SK-N-SH treated with all-trans-retinoic acid at 6 μM for 48 hours (cell line): ENCODE results near the gene AP1G1.

ENCODE experiments used
- ARNTL ChIP-seq: fragments of 450-650 bp; formaldehyde crosslinking; IDR thresholded peaks from 2 replicates; pipeline ENCODE4 v1.5.0; 2020; ENCODE audit warnings: low read depth, mild to moderate bottlenecking, moderate library complexity, borderline replicate concordance
- TF ChIP-seq, protein P1 (sequence below): fragments of 250-450 bp; sonication (Bioruptor Pico); IDR thresholded peaks from 2 replicates; pipeline ENCODE4 v1.8.0; 2020; ENCODE audit warnings: mild to moderate bottlenecking, moderate library complexity, borderline replicate concordance

DNA sequence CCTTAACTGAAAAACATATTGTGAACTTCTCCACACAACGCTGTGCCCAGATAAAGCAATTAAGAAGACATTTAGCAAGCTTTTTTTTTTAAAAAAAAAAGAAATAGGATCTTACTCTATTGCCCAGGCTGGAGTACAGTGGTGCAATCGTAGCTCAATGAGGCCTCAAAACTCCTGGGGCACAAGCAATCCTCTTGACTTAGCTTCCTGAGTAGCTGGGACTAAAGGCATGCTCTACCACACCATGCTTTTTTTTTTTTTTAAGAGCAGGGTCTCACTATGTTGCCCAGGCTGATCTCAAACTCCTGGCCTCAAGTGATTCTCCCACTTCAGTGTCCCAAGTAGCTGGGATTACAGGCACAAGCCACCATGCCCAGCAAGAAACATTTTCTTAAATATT is 20.1 kb downstream of the AP1G1 start:
- TF ChIP-seq ARNTL (CRISPR knock-in tag), result no peak
- TF ChIP-seq, protein P1, sequence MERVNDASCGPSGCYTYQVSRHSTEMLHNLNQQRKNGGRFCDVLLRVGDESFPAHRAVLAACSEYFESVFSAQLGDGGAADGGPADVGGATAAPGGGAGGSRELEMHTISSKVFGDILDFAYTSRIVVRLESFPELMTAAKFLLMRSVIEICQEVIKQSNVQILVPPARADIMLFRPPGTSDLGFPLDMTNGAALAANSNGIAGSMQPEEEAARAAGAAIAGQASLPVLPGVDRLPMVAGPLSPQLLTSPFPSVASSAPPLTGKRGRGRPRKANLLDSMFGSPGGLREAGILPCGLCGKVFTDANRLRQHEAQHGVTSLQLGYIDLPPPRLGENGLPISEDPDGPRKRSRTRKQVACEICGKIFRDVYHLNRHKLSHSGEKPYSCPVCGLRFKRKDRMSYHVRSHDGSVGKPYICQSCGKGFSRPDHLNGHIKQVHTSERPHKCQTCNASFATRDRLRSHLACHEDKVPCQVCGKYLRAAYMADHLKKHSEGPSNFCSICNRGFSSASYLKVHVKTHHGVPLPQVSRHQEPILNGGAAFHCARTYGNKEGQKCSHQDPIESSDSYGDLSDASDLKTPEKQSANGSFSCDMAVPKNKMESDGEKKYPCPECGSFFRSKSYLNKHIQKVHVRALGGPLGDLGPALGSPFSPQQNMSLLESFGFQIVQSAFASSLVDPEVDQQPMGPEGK (CRISPR knock-in tag), result no peak
